ENCODE results near the gene AURKAIP1. TPM values are rescaled to one million over a fixed set of nuclear protein-coding genes. Genes with fewer than 3 reads are reported as not detected.
A peak's percentile ranks its signal among the peaks of the same experiment; 100 is the strongest.

The AURKAIP1 gene
- total RNA-seq, 2 donors from 2014 or later, result 159 to 162 TPM

GRCh38 chr1:1346501-1346890 is 28.5 kb downstream of the AURKAIP1 start:
- H3K36me3 Mint-ChIP-seq (ENCODE audit: low read depth), result peaks cover under 1% of the 10 kb centered on the region
- H3K4me3 Mint-ChIP-seq, result peak overlapping the region; percentile 67
- DNase-seq, result no peak
- Histone ChIP-seq H3K27me3 (ENCODE audit: control insufficient read depth, insufficient read depth, low read length, poor library complexity, severe bottlenecking) (no peaks in the 10 kb centered on the region), H3K4me3 (ENCODE audit: low read length) (no peak overlapping the region), H3K36me3 (ENCODE audit: control insufficient read depth, insufficient read depth, low read length) (peaks cover 1% of the 10 kb centered on the region), H3K4me1 (ENCODE audit: control insufficient read depth, insufficient read depth, low read length) (peaks cover 5% of the 10 kb centered on the region), H3K27ac (ENCODE audit: low read depth, low read length) (no peak overlapping the region), H3K9me3 (ENCODE audit: control insufficient read depth, low read length) (no peaks in the 10 kb centered on the region), H3K9ac (ENCODE audit: extremely low read depth, low read length, poor library complexity, severe bottlenecking) (no peak overlapping the region)
- no peak for TF ChIP-seq CTCF (conservative IDR thresholded peaks at IDR 0.05)
- H3K27ac Mint-ChIP-seq, result no peak overlapping the region
- peaks cover 2% of the 10 kb centered on the region for H3K4me1 Mint-ChIP-seq
- 92 to 98% methylated on average over 8 to 10 of the region's 10 CpGs for WGBS, 2 experiments (ENCODE audit: insufficient coverage in 1 of 2, insufficient read length in 1 of 2)
- H3K27me3 Mint-ChIP-seq (ENCODE audit: insufficient read depth), result no peaks in the 10 kb centered on the region
- H3K9me3 Mint-ChIP-seq, result no peaks in the 10 kb centered on the region

GRCh38 chr1:1345860-1346500 is 29.0 kb downstream of the AURKAIP1 start:
- TF ChIP-seq CTCF (conservative IDR thresholded peaks at IDR 0.05), result no peak
- H3K4me1 Mint-ChIP-seq, result peaks cover 2% of the 10 kb centered on the region

GRCh38 chr1:1345384-1345783 is 29.6 kb downstream of the AURKAIP1 start:
- WGBS, 2 experiments (ENCODE audit: insufficient coverage in 1 of 2, insufficient read length in 1 of 2), result 94 to 97% methylated on average over 12 to 16 of the region's 16 CpGs
- no peak overlapping the region for H3K27ac ChIP-seq (ENCODE audit: low read depth, low read length)

More at GRCh38 chr1:1345860-1346500, 29.0 kb downstream of the AURKAIP1 start:
- 96 to 98% methylated on average over 11 to 12 of the region's 12 CpGs for WGBS, 2 experiments (ENCODE audit: insufficient coverage in 1 of 2, insufficient read length in 1 of 2)
- Histone ChIP-seq H3K9me3 (ENCODE audit: control insufficient read depth, low read length) (no peaks in the 10 kb centered on the region), H3K27ac (ENCODE audit: low read depth, low read length) (no peak overlapping the region), H3K27me3 (ENCODE audit: control insufficient read depth, insufficient read depth, low read length, poor library complexity, severe bottlenecking) (no peaks in the 10 kb centered on the region), H3K4me3 (ENCODE audit: low read length) (no peak overlapping the region), H3K4me1 (ENCODE audit: control insufficient read depth, insufficient read depth, low read length) (peaks cover 5% of the 10 kb centered on the region), H3K9ac (ENCODE audit: extremely low read depth, low read length, poor library complexity, severe bottlenecking) (no peak overlapping the region), H3K36me3 (ENCODE audit: control insufficient read depth, insufficient read depth, low read length) (peaks cover 6% of the 10 kb centered on the region)
- no peaks in the 10 kb centered on the region for H3K27me3 Mint-ChIP-seq (ENCODE audit: insufficient read depth)
- H3K36me3 Mint-ChIP-seq (ENCODE audit: low read depth), result peaks cover 5% of the 10 kb centered on the region
- no peaks in the 10 kb centered on the region for H3K9me3 Mint-ChIP-seq
- no peak overlapping the region for H3K4me3 Mint-ChIP-seq
- DNase-seq, result no peak
- no peak overlapping the region for H3K27ac Mint-ChIP-seq

More at GRCh38 chr1:1345384-1345783, 29.6 kb downstream of the AURKAIP1 start:
- DNase-seq, result no peak
- H3K27ac Mint-ChIP-seq, result no peak overlapping the region
- peaks cover 12% of the 10 kb centered on the region for H3K36me3 ChIP-seq (ENCODE audit: control insufficient read depth, insufficient read depth, low read length)
- H3K9me3 ChIP-seq (ENCODE audit: control insufficient read depth, low read length), result no peaks in the 10 kb centered on the region
- H3K27me3 Mint-ChIP-seq (ENCODE audit: insufficient read depth), result no peaks in the 10 kb centered on the region
- H3K9me3 Mint-ChIP-seq, result no peaks in the 10 kb centered on the region
- H3K27me3 ChIP-seq (ENCODE audit: control insufficient read depth, insufficient read depth, low read length, poor library complexity, severe bottlenecking), result no peaks in the 10 kb centered on the region
- no peak overlapping the region for H3K4me3 Mint-ChIP-seq
- H3K4me1 Mint-ChIP-seq, result peaks cover 2% of the 10 kb centered on the region
- H3K4me3 ChIP-seq (ENCODE audit: low read length), result no peak overlapping the region
- peaks cover 11% of the 10 kb centered on the region for H3K36me3 Mint-ChIP-seq (ENCODE audit: low read depth)
- no peak for TF ChIP-seq CTCF (conservative IDR thresholded peaks at IDR 0.05)
- no peak overlapping the region for H3K9ac ChIP-seq (ENCODE audit: extremely low read depth, low read length, poor library complexity, severe bottlenecking)
- peaks cover 5% of the 10 kb centered on the region for H3K4me1 ChIP-seq (ENCODE audit: control insufficient read depth, insufficient read depth, low read length)
